ENCODE results near the gene CD27. TPM values are rescaled to one million over a fixed set of nuclear protein-coding genes. Genes with fewer than 3 reads are reported as not detected.
A peak's percentile ranks its signal among the peaks of the same experiment; 100 is the strongest.

CD27 gene
- total and polyA plus RNA-seq, 10 donors, result 49.2 to 193 (median 72.3) TPM

DNA sequence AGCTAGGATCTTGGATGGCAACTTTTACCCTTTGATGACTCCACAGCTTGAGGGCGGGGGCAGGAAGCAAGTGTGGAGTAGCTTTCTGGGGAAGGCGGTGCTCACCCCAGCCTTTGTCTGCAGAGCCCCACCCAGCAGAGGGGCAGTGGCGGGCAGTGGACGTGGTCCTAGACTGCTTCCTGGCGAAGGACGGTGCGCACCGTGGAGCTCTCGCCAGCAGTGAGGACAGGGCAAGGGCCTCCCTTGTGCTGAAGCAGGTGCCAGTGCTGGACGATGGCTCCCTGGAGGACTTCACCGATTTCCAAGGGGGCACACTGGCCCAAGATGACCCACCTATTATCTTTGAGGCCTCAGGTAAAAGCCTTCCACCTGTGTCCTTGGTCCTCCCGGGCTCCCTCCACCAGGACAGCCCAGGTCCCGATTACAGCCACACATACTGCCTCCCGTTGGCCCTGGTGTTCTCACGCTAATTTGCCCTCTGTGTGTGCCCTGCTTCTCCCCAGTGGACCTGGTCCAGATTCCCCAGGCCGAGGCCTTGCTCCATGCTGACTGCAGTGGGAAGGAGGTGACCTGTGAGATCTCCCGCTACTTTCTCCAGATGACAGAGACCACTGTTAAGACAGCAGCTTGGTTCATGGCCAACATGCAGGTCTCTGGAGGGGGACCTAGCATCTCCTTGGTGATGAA is 8.3 kb downstream of the CD27 start:
- H3K36me3 ChIP-seq, result peaks cover 0 to 70% (median 38%) of the 10 kb centered on the region in 6 donors
- H3K4me1 ChIP-seq, result peaks cover 19 to 92% (median 50%) of the 10 kb centered on the region in 6 donors
- DNase-seq, result peak; percentile 85
- H3K4me3 ChIP-seq, result peak overlapping the region; percentile 4 to 92 (median 74)
- intact Hi-C loops (cut with DNase I; ENCODE audit: low total_unique reads), result no loop called here
- peak overlapping the region; percentile 85 to 99 (median 98) for H3K27ac ChIP-seq
- no peaks in the 10 kb centered on the region for H3K27me3 ChIP-seq (replicated peaks in 1 of 7)
- no peaks in the 10 kb centered on the region for H3K9me3 ChIP-seq
- TF ChIP-seq POLR2AphosphoS5 (IDR thresholded peaks at IDR 0.05) (peak; percentile 31 to 74 (median 71)), POLR2A (IDR thresholded peaks at IDR 0.05) (no peak)
- TF ChIP-seq, protein P1, sequence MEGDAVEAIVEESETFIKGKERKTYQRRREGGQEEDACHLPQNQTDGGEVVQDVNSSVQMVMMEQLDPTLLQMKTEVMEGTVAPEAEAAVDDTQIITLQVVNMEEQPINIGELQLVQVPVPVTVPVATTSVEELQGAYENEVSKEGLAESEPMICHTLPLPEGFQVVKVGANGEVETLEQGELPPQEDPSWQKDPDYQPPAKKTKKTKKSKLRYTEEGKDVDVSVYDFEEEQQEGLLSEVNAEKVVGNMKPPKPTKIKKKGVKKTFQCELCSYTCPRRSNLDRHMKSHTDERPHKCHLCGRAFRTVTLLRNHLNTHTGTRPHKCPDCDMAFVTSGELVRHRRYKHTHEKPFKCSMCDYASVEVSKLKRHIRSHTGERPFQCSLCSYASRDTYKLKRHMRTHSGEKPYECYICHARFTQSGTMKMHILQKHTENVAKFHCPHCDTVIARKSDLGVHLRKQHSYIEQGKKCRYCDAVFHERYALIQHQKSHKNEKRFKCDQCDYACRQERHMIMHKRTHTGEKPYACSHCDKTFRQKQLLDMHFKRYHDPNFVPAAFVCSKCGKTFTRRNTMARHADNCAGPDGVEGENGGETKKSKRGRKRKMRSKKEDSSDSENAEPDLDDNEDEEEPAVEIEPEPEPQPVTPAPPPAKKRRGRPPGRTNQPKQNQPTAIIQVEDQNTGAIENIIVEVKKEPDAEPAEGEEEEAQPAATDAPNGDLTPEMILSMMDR (IDR thresholded peaks at IDR 0.05 in 8 of 11, conservative IDR thresholded peaks at IDR 0.05 in 3 of 11), result no peak
- 41 to 57% (median 49%) methylated on average over 15 to 17 of the region's 17 CpGs for WGBS, 5 donors

DNA sequence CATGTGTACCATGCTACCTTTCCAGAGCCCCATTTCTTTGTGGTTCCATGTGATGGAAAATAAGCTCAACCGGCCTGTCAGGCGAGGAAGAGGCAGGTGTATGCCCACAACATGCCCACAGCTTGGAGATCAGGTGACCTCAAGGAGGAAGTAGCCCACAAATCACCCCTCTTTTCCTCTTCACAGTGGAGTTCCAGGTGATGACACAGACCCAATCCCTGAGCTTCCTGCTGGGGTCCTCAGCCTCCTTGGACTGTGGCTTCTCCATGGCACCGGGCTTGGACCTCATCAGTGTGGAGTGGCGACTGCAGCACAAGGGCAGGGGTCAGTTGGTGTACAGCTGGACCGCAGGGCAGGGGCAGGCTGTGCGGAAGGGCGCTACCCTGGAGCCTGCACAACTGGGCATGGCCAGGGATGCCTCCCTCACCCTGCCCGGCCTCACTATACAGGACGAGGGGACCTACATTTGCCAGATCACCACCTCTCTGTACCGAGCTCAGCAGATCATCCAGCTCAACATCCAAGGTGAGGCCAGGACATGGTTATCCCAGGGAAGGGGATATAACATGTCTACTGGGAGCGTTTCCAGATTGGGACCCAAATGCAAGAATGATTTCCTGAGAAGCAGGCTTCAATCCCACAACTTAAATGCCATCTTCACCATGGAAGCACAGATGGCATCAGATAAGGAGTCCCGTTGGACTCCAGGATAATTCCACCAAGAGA is 12.6 kb downstream of the CD27 start:
- Histone ChIP-seq H3K27me3 (replicated peaks in 1 of 7) (no peaks in the 10 kb centered on the region), H3K27ac (peak overlapping the region in 3 of 8 donors; percentile 42 to 90 (median 73)), H3K36me3 (peaks cover 6 to 94% (median 64%) of the 10 kb centered on the region in 6 donors), H3K4me1 (peaks cover 39 to 94% (median 59%) of the 10 kb centered on the region in 6 donors), H3K4me3 (no peak overlapping the region), H3K9me3 (no peaks in the 10 kb centered on the region)
- peak in 2 of 3 donors; percentile 31 to 66 for TF ChIP-seq POLR2AphosphoS5 (IDR thresholded peaks at IDR 0.05)
- TF ChIP-seq POLR2A (IDR thresholded peaks at IDR 0.05), result no peak
- TF ChIP-seq, protein P1 (IDR thresholded peaks at IDR 0.05 in 8 of 11, conservative IDR thresholded peaks at IDR 0.05 in 3 of 11), result no peak
- DNase-seq, result no peak
- WGBS, 5 donors, result 87 to 91% (median 87%) methylated on average over 10 to 12 of the region's 12 CpGs
- intact Hi-C loops (cut with DNase I; ENCODE audit: low total_unique reads), result no loop called here

DNA sequence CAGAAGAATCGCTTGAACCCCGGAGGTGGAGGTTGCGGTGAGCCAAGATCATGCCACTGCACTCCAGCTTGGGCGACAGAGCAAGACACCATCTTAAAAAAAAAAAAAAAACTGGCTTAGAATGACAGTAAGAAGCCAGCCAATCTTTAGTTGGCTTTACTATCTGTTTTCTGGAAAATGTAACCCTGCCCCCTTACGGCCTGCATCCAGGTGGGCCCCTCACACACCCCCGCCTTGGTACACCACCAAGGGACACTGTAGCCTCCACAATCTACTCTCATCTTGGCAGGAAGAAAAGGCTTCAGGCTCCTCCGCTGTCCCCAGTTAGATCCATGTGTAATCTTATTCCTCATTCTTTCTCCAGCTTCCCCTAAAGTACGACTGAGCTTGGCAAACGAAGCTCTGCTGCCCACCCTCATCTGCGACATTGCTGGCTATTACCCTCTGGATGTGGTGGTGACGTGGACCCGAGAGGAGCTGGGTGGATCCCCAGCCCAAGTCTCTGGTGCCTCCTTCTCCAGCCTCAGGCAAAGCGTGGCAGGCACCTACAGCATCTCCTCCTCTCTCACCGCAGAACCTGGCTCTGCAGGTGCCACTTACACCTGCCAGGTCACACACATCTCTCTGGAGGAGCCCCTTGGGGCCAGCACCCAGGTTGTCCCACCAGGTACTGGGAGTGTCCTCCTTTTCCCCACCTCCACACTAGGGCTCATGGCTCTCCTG is 13.7 kb downstream of the CD27 start:
- WGBS, 5 donors, result 89 to 94% (median 93%) methylated on average over 14 of the region's 14 CpGs
- peak in 2 of 3 donors; percentile 21 to 29 for TF ChIP-seq POLR2AphosphoS5 (IDR thresholded peaks at IDR 0.05)
- no peak for TF ChIP-seq POLR2A (IDR thresholded peaks at IDR 0.05)
- Histone ChIP-seq H3K4me1 (peaks cover 40 to 94% (median 59%) of the 10 kb centered on the region in 6 donors), H3K27me3 (replicated peaks in 1 of 7) (no peaks in the 10 kb centered on the region), H3K4me3 (no peak overlapping the region), H3K9me3 (no peaks in the 10 kb centered on the region), H3K27ac (peak overlapping the region in 4 of 8 donors; percentile 19 to 94 (median 90)), H3K36me3 (peaks cover 6 to 100% (median 62%) of the 10 kb centered on the region in 6 donors)
- intact Hi-C loops (cut with DNase I; ENCODE audit: low total_unique reads), result no loop called here
- no peak for DNase-seq

DNA sequence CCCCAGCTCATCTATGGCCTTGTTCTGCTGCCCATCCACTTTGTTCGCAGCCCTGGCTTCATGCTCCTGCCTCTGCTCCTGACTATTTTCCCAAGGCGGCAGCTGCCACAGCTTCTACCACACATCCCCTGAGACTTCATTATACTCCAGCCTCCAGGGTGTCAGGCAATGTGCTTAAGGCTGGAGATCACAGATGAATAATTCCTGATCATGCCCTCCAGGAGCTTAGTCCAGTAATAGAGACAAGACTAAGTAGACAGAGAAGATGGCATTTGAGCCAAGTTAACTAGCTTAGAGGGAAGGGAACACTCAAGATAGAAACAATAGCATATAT is 14.2 kb downstream of the CD27 start:
- intact Hi-C loops (cut with DNase I; ENCODE audit: low total_unique reads), result no loop called here
- Histone ChIP-seq H3K36me3 (peaks cover 6 to 100% (median 62%) of the 10 kb centered on the region in 6 donors), H3K4me3 (no peak overlapping the region), H3K9me3 (no peaks in the 10 kb centered on the region), H3K27ac (peak overlapping the region in 6 of 8 donors; percentile 19 to 94 (median 90)), H3K27me3 (replicated peaks in 1 of 7) (no peaks in the 10 kb centered on the region), H3K4me1 (peaks cover 43 to 94% (median 60%) of the 10 kb centered on the region in 6 donors)
- TF ChIP-seq POLR2A (IDR thresholded peaks at IDR 0.05) (no peak), POLR2AphosphoS5 (IDR thresholded peaks at IDR 0.05) (peak in 1 of 3 donors; percentile 31)
- WGBS, 5 donors, result 91 to 98% (median 94%) methylated on average over 2 of the region's 2 CpGs
- DNase-seq, result no peak

Data from spleen (tissue), 11 donors.